H54 (cell line): ENCODE measurements around the gene PRKAR2B.

Experiments used
- DNase-seq: peaks from one replicate; pipeline ENCODE4 v3.0.0; 2011; ENCODE audit warnings: low spot score, mixed read lengths; ENCODE audit not compliant: insufficient read length
- FAIRE-seq: peaks from 3 replicates; lab custom pipeline; 2011; peaks lifted over from hg19 to GRCh38; lab: Jason Lieb, UNC
- POLR2A ChIP-seq: IDR thresholded peaks from 2 replicates; pipeline ENCODE4 v1.6.1; 2011; ENCODE audit warnings: low read depth, mild to moderate bottlenecking, low read length

The PRKAR2B gene

DNA sequence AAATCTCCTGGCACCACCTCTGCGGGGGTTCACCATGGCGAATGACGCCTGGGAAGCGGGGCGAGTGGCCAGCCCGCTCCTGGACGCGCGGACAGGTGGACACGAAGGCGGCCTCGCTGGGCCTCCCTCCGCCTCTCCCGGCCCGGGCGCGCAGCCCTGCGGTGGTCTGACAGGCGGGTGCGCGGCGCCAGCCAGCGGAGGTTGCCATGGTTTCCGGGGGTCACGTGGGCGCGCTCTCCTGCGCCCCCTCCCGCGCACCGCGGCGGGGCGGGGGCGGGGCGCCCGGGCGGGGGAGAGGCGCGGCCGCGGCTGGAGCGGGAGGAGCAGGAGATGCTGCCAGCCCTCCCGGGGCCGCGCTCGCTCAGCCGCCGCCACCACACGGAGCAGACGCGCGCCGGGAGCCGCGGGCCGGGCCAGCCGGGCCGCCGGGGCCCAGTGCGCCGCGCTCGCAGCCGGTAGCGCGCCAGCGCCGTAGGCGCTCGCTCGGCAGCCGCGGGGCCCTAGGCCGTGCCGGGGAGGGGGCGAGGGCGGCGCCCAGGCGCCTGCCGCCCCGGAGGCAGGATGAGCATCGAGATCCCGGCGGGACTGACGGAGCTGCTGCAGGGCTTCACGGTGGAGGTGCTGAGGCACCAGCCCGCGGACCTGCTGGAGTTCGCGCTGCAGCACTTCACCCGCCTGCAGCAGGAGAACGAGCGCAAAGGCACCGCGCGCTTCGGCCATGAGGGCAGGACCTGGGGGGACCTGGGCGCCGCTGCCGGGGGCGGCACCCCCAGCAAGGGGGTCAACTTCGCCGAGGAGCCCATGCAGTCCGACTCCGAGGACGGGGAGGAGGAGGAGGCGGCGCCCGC lies at the start of gene PRKAR2B:
Gene PRKAR2B (plus strand): TSS at position 359 of the 848 bp plus-strand sequence. CDS start 203 bp downstream, at position 562.
- peak; percentile 47 for TF ChIP-seq POLR2A
- DNase-seq (peak; percentile 66), FAIRE-seq (no peak)

- FAIRE-seq, result no peak
- no peak for DNase-seq
- TF ChIP-seq POLR2A, result no peak
These were observed 49.7 kb upstream of the PRKAR2B start for GRCh38 chr7:106994833-106995232.

DNA sequence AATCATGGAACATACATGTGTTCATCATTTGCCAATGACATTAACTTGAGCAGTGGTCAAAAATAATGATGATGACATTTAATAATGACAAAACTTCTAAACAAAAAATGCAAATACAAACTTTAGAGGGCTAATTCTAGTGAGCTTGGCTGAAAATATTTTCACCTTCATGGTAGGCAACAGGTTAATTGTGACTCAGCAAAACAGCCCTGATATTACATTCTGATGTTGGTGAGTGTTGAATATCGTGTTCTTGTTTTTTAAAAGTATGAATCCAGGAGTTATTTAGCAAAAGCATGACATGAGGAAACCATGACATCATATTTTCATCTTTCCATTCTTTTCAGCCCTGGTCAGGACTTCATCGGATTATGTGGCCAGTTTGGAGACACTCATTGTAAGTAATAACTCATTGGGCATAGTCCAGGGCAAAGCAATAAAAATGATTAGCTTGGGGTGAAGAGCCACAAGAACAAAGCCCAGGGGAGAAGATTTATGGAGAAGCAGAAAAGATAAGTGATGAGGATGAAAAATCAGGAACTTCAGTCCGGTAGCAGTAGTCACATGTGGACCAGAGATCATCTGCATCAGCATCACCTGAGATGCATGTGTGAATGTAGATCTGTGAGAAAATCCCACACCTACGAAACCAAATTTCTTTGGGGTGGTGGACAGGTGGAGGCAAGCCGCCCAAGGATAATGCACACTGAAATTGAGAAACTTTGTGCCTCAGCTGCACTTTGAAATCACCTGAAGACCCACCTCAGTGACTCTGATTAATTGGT lies 46.8 kb upstream of the PRKAR2B start:
- FAIRE-seq, result no peak
- no peak for TF ChIP-seq POLR2A

DNA sequence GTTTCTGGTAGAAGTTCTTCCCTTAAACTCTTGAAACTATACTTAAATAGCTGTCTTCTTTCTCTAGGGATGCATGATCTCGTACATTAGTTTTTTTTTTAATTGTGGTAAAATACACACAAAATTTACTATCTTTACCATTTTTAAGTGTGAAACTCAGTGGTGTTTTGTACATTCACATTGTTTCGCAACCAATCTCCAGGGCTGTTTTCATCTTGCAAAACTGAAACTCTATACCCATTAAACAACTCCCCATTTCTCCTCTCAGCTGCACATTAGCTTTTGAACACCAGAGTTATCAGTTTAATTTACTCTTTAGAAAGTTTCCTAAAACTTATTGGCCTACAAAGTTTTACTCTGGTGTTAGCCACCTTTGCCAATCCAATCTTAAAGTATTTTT lies 45.5 kb upstream of the PRKAR2B start:
- TF ChIP-seq POLR2A, result no peak
- DNase-seq (no peak), FAIRE-seq (no peak)

More for the DNA sequence above, 46.8 kb upstream of the PRKAR2B start:
- DNase-seq, result no peak

GRCh38 chr7:107001490-107001889 lies 43.0 kb upstream of the PRKAR2B start:
- FAIRE-seq, result no peak
- TF ChIP-seq POLR2A, result no peak
- DNase-seq, result no peak

DNA sequence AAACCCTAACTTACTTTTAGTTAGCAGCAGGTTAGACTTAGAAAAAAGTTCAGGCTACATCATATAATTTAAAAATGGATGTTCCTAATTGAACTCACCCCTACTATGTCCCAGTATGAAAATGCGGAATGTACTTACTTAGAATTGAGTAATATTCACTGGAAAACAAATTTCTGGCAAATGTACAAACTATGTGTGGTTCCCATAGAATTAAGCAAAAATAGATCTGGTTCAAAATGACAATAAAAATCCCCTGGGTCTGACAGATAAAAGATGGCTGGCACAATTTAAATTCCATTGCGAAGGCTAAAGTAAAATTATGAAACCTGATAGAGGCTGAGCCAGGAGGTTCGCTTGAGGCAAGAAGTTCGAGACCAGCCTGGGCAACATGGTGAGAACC lies 42.4 kb upstream of the PRKAR2B start:
- no peak for DNase-seq
- no peak for FAIRE-seq
- no peak for TF ChIP-seq POLR2A

- no peak for DNase-seq
- TF ChIP-seq POLR2A, result no peak
- no peak for FAIRE-seq
These were observed 41.9 kb upstream of the PRKAR2B start for GRCh38 chr7:107002529-107002998.

GRCh38 chr7:107007007-107007891 lies 37.3 kb upstream of the PRKAR2B start:
- no peak for FAIRE-seq
- TF ChIP-seq POLR2A, result no peak
- DNase-seq, result no peak

- DNase-seq (no peak), FAIRE-seq (no peak)
- TF ChIP-seq POLR2A, result no peak
These were observed 36.6 kb upstream of the PRKAR2B start for GRCh38 chr7:107007892-107008287.

DNA sequence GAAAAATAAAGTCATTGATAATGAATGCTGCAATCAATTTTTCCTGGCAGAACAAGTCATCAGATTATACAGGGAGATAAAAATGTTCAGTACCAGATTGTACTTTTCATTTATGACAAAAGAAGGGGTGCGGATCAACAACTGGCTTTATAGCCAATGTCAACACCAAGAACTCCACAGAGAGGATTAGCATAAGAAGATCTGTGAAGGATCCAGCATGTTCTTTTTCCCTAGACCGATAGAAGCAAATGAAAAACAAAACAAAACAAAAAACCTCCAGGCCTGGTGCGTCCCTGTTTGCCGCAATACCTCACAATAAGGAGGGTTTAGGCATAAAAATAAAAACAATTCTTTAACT lies 34.7 kb upstream of the PRKAR2B start:
- DNase-seq (no peak), FAIRE-seq (no peak)
- no peak for TF ChIP-seq POLR2A

GRCh38 chr7:107012691-107013090 lies 31.8 kb upstream of the PRKAR2B start:
- DNase-seq, result no peak
- FAIRE-seq, result no peak
- TF ChIP-seq POLR2A, result no peak

GRCh38 chr7:107014387-107015023 lies 30.0 kb upstream of the PRKAR2B start:
- TF ChIP-seq POLR2A, result no peak
- DNase-seq (no peak), FAIRE-seq (no peak)

DNA sequence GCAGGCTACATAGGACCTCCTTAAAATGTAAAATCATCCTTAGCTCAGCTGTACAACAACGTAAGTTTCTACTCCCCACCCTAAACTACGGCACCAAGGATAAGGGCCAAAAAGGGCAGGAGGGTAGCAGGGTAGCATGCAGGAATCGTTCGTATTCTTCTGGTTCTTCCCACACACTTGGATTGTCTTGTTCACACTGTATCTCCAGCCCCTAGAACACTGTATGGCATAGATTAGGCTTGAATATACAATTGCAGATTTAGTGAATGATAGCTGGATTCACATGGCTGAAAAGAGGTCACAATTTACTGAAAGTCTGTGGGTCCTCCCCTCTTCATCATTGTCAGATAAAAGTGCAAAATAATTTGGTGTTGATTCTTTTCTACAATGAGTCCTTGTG lies 28.2 kb upstream of the PRKAR2B start:
- no peak for TF ChIP-seq POLR2A
- DNase-seq (no peak), FAIRE-seq (no peak)
